ENCODE measurements around the gene DESI1. TPM values are rescaled to one million over a fixed set of nuclear protein-coding genes. Genes with fewer than 3 reads are reported as not detected.

DESI1 gene
- total RNA-seq, 1 experiment from 2014 or later = 30.2 TPM

GRCh38 chr22:41550952-41551491, 69.8 kb downstream of the DESI1 start:
- H3K27me3 Mint-ChIP-seq (ENCODE audit: low read depth) = peaks cover 3% of the 10 kb centered on the region

More at GRCh38 chr22:41550952-41551491, 69.8 kb downstream of the DESI1 start:
- Histone ChIP-seq H4K5ac (ENCODE audit: insufficient read length, low read depth, low read length) (no peak overlapping the region), H2AFZ (ENCODE audit: low read length) (no peak overlapping the region), H3K9me3 (ENCODE audit: control insufficient read depth, low read depth, low read length) (no peaks in the 10 kb centered on the region), H2BK5ac (ENCODE audit: insufficient read length, low read length) (no peak overlapping the region), H3K79me2 (ENCODE audit: insufficient read depth, low read length) (no peaks in the 10 kb centered on the region; the same call in 1 of the 2 replicates), H4K8ac (replicated peaks; ENCODE audit: insufficient read length, low read depth, low read length) (no peak overlapping the region), H4K20me1 (ENCODE audit: control insufficient read depth, insufficient read depth, insufficient read length) (no peaks in the 10 kb centered on the region), H3K4me2 (ENCODE audit: insufficient read depth, insufficient read length, low read length) (no peak overlapping the region), H2BK15ac (ENCODE audit: low read depth, low read length) (no peak overlapping the region), H3K23ac (ENCODE audit: insufficient read length, low read depth, low read length) (no peak overlapping the region), H3K9ac (ENCODE audit: extremely low read depth, insufficient read length, low read length) (no peak overlapping the region), H3K14ac (ENCODE audit: insufficient read depth, low read length) (no peak overlapping the region), H2BK12ac (ENCODE audit: insufficient read length, low read depth, low read length) (no peak overlapping the region), H2BK20ac (ENCODE audit: low read depth, low read length, poor library complexity, severe bottlenecking) (no peak overlapping the region), H3K79me1 (ENCODE audit: insufficient read depth, low read depth, low read length, poor library complexity, severe bottlenecking) (no peaks in the 10 kb centered on the region), H4K91ac (ENCODE audit: insufficient read length, low read depth, low read length) (no peak overlapping the region), H2AK5ac (ENCODE audit: insufficient read length, low read length) (no peak overlapping the region), H3K4ac (ENCODE audit: low read depth, low read length) (no peak overlapping the region), H3K56ac (ENCODE audit: insufficient read length, low read depth, low read length) (no peak overlapping the region), H3T11ph (ENCODE audit: low read length) (no peak overlapping the region), H2BK120ac (ENCODE audit: low read depth, low read length, poor library complexity, severe bottlenecking) (no peak overlapping the region), H3K23me2 (ENCODE audit: insufficient read length, low read depth, low read length, poor library complexity, severe bottlenecking) (no peaks in the 10 kb centered on the region), H3K18ac (ENCODE audit: insufficient read length, low read depth, low read length) (no peak overlapping the region), H3K27me3 (ENCODE audit: insufficient read depth, low read length) (no peaks in the 10 kb centered on the region), H3K4me1 (ENCODE audit: insufficient read depth, low read length) (no peaks in the 10 kb centered on the region), H3K27ac (ENCODE audit: insufficient read length, low read depth, low read length) (no peak overlapping the region)
- TF ChIP-seq, protein P1, sequence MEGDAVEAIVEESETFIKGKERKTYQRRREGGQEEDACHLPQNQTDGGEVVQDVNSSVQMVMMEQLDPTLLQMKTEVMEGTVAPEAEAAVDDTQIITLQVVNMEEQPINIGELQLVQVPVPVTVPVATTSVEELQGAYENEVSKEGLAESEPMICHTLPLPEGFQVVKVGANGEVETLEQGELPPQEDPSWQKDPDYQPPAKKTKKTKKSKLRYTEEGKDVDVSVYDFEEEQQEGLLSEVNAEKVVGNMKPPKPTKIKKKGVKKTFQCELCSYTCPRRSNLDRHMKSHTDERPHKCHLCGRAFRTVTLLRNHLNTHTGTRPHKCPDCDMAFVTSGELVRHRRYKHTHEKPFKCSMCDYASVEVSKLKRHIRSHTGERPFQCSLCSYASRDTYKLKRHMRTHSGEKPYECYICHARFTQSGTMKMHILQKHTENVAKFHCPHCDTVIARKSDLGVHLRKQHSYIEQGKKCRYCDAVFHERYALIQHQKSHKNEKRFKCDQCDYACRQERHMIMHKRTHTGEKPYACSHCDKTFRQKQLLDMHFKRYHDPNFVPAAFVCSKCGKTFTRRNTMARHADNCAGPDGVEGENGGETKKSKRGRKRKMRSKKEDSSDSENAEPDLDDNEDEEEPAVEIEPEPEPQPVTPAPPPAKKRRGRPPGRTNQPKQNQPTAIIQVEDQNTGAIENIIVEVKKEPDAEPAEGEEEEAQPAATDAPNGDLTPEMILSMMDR (conservative IDR thresholded peaks at IDR 0.05) = no peak
- no peaks in the 10 kb centered on the region for H3K36me3 Mint-ChIP-seq (ENCODE audit: insufficient read depth in 1 of 3, low read depth in 3 of 3)
- no CpG with 5 or more reads among the region's 12 CpGs for WGBS (ENCODE audit: extremely low coverage, insufficient read length, low lambda C conversion rate)
- H3K4me3 Mint-ChIP-seq = no peak overlapping the region
- no peaks in the 10 kb centered on the region for H3K9me3 Mint-ChIP-seq
- no peak for DNase-seq
- H3K4me1 Mint-ChIP-seq = peaks cover 2 to 17% of the 10 kb centered on the region in 2 experiments; a peak in 2 of 4 replicates
- no peak overlapping the region for H3K27ac Mint-ChIP-seq

Measured in H9 (cell line).